ENCODE results near the gene S1PR3.

S1PR3 gene

DNA sequence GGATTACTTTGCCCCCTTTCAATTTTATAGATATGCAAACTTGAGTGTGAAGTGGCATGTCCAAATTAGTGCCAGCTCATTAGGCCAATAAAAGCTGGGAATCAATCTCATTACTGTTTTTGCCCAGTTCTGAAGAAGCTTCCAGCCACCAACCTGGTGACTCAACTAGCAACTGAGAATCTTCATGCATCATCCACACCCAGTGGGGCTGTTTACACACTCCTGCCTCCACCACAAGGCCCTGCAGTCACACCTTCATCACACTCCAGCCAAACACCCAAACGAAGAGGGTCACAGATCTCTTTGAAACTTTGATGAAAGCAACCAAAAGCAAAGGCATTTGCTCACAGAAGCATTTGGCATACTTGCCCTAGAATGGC, 41.3 kb upstream of the S1PR3 start:
- Histone ChIP-seq H3K4me1 (ENCODE audit: control insufficient read depth, low read length) (no peaks in the 10 kb centered on the region), H3F3A (ENCODE audit: control insufficient read depth, insufficient read depth) (no peaks in the 10 kb centered on the region), H3K9me3 (ENCODE audit: control insufficient read depth, insufficient read depth, low read length) (no peaks in the 10 kb centered on the region), H3K27ac (ENCODE audit: low read depth, low read length) (no peak overlapping the region), H3K4me2 (ENCODE audit: low read length) (no peak overlapping the region), H3K36me3 (ENCODE audit: control insufficient read depth, low read length) (no peaks in the 10 kb centered on the region), H4K20me1 (ENCODE audit: control insufficient read depth, insufficient read depth, low read depth, low read length) (no peaks in the 10 kb centered on the region), H3K9me2 (replicated peaks; ENCODE audit: control insufficient read depth, low read length) (no peaks in the 10 kb centered on the region), H3K79me2 (ENCODE audit: control insufficient read depth, low read length) (no peaks in the 10 kb centered on the region), H3K27me3 (ENCODE audit: control insufficient read depth, low read length) (peaks cover 4% of the 10 kb centered on the region; the same call in 1 of the 2 replicates), H3K4me3 (ENCODE audit: low read length) (no peak overlapping the region)
- TF ChIP-seq, protein P1, sequence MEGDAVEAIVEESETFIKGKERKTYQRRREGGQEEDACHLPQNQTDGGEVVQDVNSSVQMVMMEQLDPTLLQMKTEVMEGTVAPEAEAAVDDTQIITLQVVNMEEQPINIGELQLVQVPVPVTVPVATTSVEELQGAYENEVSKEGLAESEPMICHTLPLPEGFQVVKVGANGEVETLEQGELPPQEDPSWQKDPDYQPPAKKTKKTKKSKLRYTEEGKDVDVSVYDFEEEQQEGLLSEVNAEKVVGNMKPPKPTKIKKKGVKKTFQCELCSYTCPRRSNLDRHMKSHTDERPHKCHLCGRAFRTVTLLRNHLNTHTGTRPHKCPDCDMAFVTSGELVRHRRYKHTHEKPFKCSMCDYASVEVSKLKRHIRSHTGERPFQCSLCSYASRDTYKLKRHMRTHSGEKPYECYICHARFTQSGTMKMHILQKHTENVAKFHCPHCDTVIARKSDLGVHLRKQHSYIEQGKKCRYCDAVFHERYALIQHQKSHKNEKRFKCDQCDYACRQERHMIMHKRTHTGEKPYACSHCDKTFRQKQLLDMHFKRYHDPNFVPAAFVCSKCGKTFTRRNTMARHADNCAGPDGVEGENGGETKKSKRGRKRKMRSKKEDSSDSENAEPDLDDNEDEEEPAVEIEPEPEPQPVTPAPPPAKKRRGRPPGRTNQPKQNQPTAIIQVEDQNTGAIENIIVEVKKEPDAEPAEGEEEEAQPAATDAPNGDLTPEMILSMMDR (IDR thresholded peaks at IDR 0.05; ENCODE audit: low read depth, low read length, poor library complexity, severe bottlenecking), result no peak
- no peak for TF ChIP-seq EZH2phosphoT487 (IDR thresholded peaks at IDR 0.05; ENCODE audit: borderline replicate concordance, low read length)

DNA sequence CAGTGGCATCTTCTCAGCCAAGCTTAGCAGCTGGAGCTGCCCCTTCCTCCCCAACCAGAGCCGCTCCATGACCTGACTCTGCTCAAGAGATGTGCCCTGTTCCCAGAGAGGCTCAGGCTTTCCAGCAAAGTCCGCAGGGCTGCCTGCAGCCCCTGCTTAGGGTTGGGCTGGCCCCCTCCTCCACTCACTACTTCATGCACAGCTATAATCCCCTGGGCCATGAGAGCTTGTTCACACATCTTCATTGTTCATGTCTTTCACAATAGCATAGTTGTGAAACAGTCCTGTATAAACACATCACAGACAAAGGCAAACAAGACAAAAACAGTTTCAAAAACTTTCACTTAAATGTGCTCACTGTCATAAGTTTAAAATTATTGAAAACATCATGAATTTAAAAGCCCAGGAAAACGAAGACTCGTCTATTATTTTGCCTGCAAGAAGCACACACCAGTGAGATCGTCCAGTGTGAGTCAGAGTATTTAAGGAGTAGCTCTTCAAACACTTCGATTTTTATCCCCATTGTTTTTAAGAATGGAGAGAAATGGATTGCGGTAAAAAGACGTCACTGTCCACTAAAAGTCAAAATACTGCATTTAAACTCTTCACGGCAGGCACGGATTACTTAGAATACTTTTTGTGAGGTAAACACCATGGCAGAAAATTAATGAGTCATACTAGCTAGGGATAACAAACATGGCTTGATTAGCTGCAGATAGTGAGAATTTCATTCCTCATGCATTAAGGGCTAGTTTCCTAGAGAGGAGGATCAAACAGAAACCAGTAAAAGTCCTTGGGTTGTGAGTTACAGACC, 40.7 kb upstream of the S1PR3 start:
- Histone ChIP-seq H3F3A (ENCODE audit: control insufficient read depth, insufficient read depth) (no peaks in the 10 kb centered on the region), H3K4me2 (ENCODE audit: low read length) (no peak overlapping the region)
- TF ChIP-seq, protein P1 (IDR thresholded peaks at IDR 0.05; ENCODE audit: low read depth, low read length, poor library complexity, severe bottlenecking), result no peak
- TF ChIP-seq EZH2phosphoT487 (IDR thresholded peaks at IDR 0.05; ENCODE audit: borderline replicate concordance, low read length), result no peak

DNA sequence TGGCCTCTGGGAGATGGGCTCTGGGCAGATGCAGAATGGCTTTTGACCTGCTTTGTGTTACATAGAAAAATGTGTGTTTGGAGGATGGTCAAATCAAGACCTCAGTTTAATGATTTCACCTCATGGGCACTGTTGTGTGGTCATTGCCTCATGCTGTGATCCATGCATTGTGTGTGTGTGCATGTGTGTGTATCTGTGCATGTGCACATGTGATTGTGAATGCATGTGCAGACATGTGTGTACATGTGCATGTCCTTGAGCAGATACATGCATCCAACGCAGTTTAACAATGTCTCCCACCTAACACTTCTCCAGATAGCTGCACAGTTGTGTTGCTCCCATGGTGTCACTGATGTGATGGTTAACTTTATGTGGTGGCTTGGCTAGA, 40.1 kb upstream of the S1PR3 start:
- Histone ChIP-seq H3K4me3 (ENCODE audit: low read length) (no peak overlapping the region), H3K36me3 (ENCODE audit: control insufficient read depth, low read length) (no peaks in the 10 kb centered on the region), H3F3A (ENCODE audit: control insufficient read depth, insufficient read depth) (no peaks in the 10 kb centered on the region), H3K27ac (ENCODE audit: low read depth, low read length) (no peak overlapping the region), H3K9me2 (replicated peaks; ENCODE audit: control insufficient read depth, low read length) (no peaks in the 10 kb centered on the region), H3K4me1 (ENCODE audit: control insufficient read depth, low read length) (no peaks in the 10 kb centered on the region), H3K79me2 (ENCODE audit: control insufficient read depth, low read length) (no peaks in the 10 kb centered on the region), H3K27me3 (ENCODE audit: control insufficient read depth, low read length) (peaks cover 4% of the 10 kb centered on the region; the same call in 1 of the 2 replicates), H3K4me2 (ENCODE audit: low read length) (no peak overlapping the region), H3K9me3 (ENCODE audit: control insufficient read depth, insufficient read depth, low read length) (no peaks in the 10 kb centered on the region), H4K20me1 (ENCODE audit: control insufficient read depth, insufficient read depth, low read depth, low read length) (no peaks in the 10 kb centered on the region)
- TF ChIP-seq, protein P1 (IDR thresholded peaks at IDR 0.05; ENCODE audit: low read depth, low read length, poor library complexity, severe bottlenecking), result no peak
- no peak for TF ChIP-seq EZH2phosphoT487 (IDR thresholded peaks at IDR 0.05; ENCODE audit: borderline replicate concordance, low read length)

More for the DNA sequence above, 40.7 kb upstream of the S1PR3 start:
- H3K9me3 ChIP-seq (ENCODE audit: control insufficient read depth, insufficient read depth, low read length), result no peaks in the 10 kb centered on the region
- H3K79me2 ChIP-seq (ENCODE audit: control insufficient read depth, low read length), result no peaks in the 10 kb centered on the region
- no peaks in the 10 kb centered on the region for H4K20me1 ChIP-seq (ENCODE audit: control insufficient read depth, insufficient read depth, low read depth, low read length)
- H3K36me3 ChIP-seq (ENCODE audit: control insufficient read depth, low read length), result no peaks in the 10 kb centered on the region
- no peaks in the 10 kb centered on the region for H3K4me1 ChIP-seq (ENCODE audit: control insufficient read depth, low read length)
- no peak overlapping the region for H3K4me3 ChIP-seq (ENCODE audit: low read length)
- no peak overlapping the region for H3K27ac ChIP-seq (ENCODE audit: low read depth, low read length)
- no peaks in the 10 kb centered on the region for H3K9me2 ChIP-seq (replicated peaks; ENCODE audit: control insufficient read depth, low read length)
- H3K27me3 ChIP-seq (ENCODE audit: control insufficient read depth, low read length), result peaks cover 4% of the 10 kb centered on the region; the same call in 1 of the 2 replicates
